ENCODE results near the gene WDFY3.

DNA sequence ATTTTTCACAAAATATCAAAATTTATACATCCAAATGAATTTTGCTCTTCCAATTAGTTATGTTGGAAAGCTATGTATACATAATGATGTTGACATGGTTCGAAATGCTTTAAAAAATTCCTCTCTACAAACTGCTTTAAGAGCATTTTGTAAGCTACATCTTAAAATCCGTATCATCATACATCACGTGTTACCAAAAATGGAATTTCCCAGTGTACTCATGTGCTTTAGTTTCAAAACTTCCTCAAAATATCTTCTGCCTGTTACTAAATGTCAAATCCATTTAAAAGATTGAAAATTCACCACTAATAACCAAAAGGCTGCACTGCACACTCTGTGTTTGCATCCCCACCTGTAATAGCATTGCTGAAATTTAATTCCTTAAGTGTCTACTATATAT, 87.9 kb downstream of the WDFY3 start:
- TF ChIP-seq, protein P1, sequence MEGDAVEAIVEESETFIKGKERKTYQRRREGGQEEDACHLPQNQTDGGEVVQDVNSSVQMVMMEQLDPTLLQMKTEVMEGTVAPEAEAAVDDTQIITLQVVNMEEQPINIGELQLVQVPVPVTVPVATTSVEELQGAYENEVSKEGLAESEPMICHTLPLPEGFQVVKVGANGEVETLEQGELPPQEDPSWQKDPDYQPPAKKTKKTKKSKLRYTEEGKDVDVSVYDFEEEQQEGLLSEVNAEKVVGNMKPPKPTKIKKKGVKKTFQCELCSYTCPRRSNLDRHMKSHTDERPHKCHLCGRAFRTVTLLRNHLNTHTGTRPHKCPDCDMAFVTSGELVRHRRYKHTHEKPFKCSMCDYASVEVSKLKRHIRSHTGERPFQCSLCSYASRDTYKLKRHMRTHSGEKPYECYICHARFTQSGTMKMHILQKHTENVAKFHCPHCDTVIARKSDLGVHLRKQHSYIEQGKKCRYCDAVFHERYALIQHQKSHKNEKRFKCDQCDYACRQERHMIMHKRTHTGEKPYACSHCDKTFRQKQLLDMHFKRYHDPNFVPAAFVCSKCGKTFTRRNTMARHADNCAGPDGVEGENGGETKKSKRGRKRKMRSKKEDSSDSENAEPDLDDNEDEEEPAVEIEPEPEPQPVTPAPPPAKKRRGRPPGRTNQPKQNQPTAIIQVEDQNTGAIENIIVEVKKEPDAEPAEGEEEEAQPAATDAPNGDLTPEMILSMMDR (optimal IDR thresholded peaks at IDR 0.05 in 1 of 3, IDR thresholded peaks at IDR 0.05 in 1 of 3, conservative IDR thresholded peaks at IDR 0.05 in 1 of 3; ENCODE audit: extremely low read depth in 1 of 3, insufficient read depth in 2 of 3, low read length in 3 of 3) = no peak
- TF ChIP-seq EZH2 (IDR thresholded peaks at IDR 0.05; ENCODE audit: low read length) = no peak
